GM19324 (cell line): ENCODE results near the gene FKBP4.

Experiments
- ATAC-seq: cut with Tn5 transposase; IDR thresholded peaks from one replicate; pipeline ENCODE4 v1.9.1; 2021; ENCODE audit warnings: mild to moderate bottlenecking, moderate library complexity; ENCODE audit not compliant: unreplicated experiment, low FRiP score

The FKBP4 gene

DNA sequence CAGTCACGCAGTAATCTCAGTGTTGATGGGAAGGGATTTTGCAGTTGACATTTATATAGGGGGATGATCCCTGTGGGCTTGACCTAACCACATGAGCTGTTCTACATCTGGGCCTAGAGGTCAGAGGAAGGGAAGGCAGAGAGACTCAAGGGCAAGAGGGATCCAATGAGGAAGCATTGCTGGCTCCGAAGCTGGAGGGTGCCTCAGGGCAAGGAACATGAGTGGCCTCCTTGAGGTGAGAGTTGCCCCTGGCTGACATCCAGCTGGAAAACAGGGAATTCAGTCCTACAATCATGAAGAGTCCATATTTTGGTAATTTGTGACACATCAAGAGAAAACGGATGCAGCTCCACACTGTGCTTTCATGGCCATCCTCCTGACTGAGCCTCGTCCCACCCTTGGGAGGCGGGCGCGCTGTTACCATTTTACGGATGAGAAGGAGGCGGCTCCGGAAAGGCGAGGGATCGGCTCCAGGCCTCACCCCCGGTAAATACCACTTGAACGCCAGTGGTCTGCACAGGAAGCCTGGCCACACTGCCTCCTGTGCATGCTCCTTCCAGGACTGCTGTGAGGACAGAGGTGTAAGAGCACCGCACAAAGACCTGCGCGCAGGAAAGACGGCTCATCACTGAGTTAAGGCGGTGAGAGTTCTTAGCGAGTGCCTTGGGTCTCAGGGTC lies 18.5 kb upstream of the FKBP4 start:
- ATAC-seq: no peak

DNA sequence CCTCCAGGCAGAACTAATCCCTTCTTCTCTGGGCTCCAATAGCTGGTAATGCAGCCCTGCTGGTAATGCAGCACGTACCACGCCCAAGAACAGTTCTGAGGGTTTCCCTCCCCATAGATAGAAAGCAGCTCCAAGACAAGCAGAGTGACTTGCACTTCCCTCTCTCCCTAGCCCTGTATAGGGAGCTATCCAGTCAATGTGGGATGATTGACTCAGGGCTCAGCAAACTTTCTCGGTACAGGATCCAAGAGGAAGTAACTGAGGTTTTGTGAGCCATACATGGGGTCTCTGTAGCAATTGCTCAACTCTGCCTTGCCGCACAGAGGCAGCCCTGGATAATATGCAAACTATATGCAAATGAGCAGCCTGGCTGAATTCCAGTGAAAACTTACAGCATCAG lies 15.5 kb upstream of the FKBP4 start:
- ATAC-seq: no peak

GRCh38 chr12:2783936-2784600 lies 10.7 kb upstream of the FKBP4 start:
- no peak for ATAC-seq

- no peak for ATAC-seq
These were observed 9.8 kb upstream of the FKBP4 start for GRCh38 chr12:2785017-2785416.

DNA sequence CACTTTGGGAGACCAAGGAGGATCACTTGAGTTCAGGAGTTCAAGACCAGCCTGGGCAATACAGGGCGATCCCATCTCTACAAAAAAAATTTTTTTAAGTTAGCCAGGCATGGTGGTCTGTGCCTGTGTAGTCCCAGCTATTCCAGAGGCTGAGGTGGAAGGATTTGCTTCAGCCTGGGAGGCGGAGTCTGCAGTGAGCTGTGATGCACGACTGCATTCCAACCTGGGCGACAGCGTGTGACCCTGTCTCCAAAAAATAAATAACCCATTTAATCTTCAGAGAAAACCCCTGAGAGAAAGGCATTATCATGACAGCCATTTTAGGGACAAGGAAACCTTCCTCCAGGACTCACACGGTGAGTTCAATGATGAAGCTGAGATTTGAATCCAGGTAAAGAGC lies 3.7 kb upstream of the FKBP4 start:
- no peak for ATAC-seq

DNA sequence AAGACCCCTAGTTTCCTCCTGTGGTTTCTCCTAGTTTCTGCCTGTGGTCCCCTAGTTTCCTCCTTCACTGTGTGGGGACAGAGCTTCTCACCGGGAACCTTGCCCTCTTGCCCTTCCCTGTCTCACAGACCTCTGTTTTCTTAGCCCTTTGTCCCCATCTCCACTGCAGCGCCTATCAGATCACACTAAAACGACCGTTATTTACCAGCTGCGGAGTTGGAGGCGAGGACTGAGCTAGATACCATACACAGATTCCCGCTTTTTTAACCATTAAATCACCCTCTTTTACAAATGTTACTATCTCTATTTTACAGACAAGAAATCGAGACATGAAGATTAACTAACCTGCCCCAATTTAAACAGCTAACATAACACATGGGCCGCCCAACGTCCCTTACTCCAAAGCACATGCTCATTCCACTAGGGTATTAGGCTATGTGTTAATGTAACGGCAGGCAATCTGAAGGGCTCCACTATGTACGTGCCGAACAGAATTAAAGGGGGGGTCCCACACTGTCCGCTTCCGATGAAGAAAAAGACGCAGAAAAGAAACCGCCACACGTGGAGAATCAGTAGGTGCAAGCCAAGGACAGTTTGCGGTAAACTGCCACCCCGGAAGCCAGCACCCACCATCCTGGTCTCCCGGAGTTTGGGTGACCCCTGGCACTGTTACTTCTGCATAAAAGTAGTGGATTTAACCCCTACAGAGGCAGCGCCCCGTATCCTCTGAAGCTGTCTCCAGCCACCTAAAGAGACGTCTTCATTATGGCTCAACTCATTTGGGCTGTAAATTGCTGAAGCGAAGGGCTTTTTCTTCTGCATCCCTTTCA lies 1.9 kb upstream of the FKBP4 start:
- ATAC-seq: no peak

DNA sequence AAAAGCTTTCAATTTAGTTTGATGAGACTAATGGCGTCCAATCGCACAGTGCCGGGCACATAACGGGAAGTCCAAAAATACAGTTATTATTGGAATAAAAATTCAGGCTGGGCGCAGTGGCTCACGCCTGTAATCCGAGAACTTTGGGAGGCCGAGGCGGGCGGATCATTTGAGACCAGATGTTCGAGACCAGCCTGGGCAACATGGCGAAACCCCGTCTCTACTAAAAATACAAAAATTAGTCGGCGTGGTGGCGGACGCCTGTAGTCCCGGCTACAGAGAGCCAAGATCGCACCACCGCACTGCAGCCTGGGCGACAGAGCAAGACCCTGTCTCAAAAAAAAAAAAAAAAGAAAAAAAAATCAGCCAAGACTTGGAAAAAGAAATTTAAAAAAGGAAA lies 1.2 kb upstream of the FKBP4 start:
- no peak for ATAC-seq

- no peak for ATAC-seq
These were observed 507 bp upstream of the FKBP4 start for GRCh38 chr12:2794191-2794735.

DNA sequence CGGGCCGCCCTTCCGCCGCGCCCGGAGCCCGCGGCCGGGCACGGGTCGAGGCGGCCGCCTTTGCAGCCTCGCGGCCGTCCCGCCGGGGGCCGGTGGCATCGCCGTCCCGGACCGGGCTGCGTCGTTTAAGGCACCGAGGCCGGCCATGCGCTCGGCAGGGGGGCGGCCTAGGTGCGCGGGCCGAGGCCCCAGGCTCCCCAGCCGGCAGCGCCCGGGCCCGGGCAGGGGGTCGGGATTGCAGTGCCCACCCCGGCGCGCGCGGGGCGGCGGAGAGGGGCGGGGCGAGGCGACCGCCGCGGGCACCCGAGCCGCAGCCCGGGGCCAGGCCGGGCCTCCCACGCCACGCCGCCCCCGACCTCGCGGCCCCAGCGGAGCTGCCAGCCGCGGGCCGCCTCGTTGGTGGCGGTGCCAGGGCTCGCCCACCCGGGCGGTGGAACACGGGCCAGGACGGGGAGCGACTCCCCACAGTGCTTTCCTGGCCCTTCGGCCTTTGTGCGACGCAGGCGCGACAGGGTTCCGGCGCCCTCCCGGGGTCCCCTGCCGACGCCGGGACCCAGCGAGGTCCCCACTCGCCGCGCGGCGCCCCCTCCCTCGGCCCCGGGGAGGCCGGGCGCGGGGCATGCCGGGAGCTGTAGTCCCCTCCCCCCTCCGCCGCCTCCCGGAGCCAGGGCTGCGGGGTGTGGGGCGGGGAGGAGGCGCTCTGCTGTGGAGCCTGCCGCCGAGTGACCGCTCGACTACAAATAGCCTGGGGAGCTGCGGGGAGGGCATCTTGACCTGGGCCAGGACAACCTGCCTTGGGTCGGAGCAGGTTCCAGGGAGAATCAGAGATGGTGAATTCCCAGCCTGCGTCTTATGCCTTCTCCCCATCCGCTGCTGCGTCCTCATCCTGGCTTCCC lies 769 bp downstream of the FKBP4 start:
- peak; percentile 54 for ATAC-seq

DNA sequence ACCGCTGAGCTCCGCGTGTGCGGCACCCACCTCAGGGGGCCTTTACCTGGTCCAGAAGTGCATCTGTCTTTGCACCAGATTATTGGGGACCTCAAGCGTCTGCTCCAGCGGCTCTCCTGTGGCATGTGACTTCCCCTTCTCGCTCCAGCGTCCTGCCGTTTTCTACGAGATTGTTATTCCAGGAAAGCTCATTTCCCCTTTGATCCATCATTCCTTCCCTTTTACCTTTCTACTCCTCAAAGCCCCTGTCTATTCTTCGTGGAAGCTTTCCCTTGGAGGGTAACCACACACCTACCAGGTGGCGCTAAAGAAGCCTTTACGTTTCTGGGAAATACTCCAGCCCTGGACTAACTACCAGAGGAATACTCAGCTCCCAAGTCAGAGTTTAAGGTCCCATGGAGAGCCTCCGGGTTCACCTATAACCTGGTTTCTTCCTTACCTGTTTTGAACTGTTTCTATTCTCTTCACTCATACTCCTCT lies 1.5 kb downstream of the FKBP4 start:
- no peak for ATAC-seq

DNA sequence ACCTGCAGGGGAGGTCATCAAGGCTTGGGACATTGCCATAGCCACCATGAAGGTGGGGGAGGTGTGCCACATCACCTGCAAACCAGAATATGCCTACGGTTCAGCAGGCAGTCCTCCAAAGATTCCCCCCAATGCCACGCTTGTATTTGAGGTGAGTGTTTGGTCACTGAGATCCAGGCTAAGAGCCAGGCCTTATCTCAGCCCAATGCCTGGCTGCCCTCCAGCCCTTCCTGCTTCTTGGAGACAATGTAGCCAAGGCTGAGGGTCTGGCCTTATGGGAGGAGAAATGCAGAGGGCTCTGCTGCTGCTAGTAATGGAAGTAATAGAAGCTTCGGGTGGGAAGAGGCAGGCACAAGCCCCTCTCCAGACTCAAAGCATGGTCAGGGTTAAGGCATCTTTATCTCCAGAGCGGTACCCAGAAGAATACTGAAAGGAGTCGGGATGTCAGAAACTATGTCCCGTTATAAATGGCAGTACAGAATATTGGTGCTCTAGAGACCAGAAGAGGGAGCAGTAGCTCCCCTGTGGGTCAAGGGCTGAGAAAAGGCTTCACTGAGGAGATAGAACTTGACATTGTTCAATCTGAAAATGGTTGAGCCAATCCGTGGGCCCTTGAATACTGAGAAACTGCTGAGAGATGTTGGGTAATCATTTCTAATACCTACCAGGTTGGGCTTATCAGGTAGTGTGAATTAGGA lies 3.1 kb downstream of the FKBP4 start:
- ATAC-seq: no peak

GRCh38 chr12:2800046-2800570 lies 5.3 kb downstream of the FKBP4 start:
- ATAC-seq: no peak

DNA sequence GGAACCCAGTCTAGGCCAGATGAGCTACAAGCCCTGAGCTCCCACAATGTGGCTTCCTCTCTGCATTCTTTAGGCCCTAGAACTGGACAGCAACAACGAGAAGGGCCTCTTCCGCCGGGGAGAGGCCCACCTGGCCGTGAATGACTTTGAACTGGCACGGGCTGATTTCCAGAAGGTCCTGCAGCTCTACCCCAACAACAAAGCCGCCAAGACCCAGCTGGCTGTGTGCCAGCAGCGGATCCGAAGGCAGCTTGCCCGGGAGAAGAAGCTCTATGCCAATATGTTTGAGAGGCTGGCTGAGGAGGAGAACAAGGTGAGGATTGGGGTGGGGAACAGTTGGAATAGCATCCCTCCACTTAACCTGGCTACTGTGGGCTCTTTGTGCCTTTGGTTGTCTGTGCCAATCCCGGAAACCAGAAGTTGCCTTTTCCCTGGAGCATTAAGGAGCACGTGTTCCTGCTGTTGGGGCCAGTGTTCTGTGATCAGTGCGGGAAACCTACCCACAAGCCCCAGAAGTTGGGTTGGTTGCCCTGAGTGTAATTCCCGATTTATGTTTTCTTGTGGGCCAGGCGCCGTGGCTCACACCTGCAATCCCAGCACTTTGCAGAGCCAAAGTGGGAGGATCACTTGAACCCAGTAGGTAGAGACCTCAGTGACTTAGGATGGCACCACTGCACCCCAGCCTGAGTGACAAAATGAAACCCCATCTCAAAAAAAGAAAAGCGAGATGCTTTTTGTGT lies 6.4 kb downstream of the FKBP4 start:
- ATAC-seq: no peak

- no peak for ATAC-seq
These were observed 9.0 kb downstream of the FKBP4 start for GRCh38 chr12:2803635-2804392.

GRCh38 chr12:2804393-2805142 lies 9.8 kb downstream of the FKBP4 start:
- ATAC-seq: no peak

DNA sequence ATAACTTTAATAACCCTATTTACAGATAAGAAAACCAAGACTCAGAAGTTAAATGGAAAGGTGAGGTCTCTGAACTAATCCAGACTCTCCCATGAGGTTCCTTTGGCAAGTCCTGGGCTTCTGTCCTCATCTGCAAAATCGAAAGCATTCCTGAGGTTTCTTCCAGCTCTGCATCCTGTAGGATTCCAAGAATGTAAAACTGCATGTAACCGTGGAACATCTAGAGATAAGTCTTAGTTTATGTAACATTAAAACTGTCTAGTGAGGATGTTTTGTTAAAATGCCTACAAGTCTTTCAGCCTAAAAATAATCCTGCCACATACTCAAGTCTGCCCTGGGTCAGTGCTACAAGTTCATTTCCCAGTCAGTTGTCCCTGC lies 10.4 kb downstream of the FKBP4 start:
- no peak for ATAC-seq

GRCh38 chr12:2806700-2807099 lies 11.9 kb downstream of the FKBP4 start:
- no peak for ATAC-seq
